AML-193 (cell line): Measurements from ENCODE around the gene ADAM17.
"Not testable (repeated sequence)": the region's sequence is repeated elsewhere in the genome, so short reads cannot be mapped to it uniquely, and the experiment has no call there.

Source experiments
- DNase-seq, 2 experiments: peaks; one replicate each; lab custom pipeline; 2025; lab: John Stamatoyannopoulos, UW

Gene ADAM17

DNA sequence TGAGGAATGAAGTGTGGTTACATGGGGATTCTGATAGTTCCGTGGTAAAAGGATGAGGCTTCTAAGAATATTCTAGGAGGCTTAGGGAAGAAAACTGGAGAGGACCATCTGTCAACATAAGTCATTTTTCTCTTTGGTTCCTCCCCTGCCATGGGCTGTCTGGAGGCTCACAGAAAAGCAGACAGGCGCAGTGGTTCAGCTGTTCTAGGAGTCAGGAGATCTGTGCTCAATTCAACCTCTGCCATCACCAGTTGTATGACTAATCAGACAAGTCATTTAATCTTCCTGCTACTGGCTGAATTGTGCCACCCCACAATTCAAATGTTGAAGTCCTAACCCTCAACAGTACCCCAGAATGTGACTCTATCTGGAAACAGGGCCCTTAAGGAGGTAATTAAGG, 36.4 kb downstream of the ADAM17 start:
- no peak for DNase-seq

DNA sequence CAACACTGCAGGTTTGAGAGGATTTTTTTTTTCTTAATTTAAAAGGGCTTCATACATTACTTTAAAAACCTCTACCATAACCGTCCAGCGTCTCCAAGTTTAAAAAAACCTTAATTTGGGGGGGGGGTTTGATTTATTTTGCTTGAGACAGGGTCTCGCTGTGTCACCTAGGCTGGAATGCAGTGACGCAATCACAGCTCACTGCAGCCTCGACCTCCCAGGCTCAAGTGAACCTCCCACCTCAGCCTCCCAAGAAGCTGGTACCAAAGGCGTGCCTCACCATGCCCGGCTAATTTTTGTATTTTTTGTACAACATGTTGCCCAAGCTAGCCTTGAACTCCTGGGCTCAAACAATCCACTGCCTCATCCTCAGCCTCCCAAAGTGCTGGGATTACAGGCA, 36.9 kb downstream of the ADAM17 start:
- DNase-seq: no peak

DNA sequence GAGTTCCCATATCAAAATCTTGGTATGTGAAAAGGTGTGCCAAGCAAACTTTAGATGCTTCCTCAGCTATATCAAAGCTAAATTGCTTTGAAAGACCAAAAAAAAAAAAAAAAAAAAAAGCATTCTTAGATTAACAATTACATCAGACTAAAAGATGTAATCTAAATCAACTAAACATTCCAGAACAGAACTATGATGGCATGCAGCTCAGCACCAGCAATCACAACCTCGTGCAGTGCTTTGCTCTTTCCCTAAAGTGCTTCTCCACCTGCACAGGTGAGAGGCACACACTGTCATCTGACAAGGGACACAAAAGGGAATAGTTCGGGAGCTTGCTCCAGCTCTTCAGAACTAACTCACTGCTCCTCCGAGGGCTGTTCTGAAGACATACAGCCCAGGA, 37.5 kb downstream of the ADAM17 start:
- DNase-seq: no peak

DNA sequence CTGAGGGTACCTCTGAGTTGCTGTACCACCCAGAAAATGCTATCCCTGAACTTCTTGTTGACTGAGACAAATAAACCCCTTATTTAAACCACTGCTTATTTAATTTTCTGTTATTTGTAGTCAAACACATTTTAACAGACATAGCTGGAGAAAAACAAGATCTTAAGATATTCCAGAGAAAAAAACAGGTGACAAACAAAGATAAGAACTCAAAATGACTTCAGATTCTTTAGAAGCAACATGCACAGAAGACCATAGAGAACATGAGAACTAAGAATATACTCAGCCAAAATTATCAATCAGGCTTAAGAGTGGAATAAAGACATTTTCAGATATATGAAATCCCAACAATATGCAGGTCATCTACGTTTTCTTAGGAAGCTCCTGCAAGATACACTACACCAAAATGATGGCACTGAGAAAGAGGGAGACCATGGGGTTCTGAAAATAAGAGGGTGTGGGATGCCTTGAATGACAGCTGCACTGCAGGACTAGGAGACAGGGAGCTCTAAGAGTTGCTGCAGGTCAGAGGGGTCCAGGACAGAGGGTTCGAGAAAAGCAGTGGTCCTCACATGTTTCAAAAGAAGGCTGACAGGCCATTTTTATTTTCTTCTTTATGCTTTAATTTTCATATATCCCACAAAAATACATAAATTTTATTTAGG, 38.4 kb downstream of the ADAM17 start:
- DNase-seq: no peak

DNA sequence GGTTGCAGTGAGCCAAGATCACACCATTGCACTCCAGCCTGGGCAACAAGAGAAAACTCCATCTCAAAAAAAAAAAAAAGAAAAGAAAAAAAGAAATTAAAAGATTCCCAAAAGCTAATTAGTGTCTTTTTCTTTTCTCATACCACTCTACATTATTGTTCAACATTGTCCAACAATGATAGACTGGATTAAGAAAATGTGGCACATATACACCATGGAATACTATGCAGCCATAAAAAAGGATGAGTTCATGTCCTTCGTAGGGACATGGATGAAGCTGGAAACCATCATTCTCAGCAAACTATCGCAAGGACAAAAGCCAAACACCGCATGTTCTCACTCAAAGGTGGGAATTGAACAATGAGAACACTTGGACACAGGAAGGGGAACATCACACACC, 41.7 kb downstream of the ADAM17 start:
- DNase-seq: not testable (repeated sequence)

DNA sequence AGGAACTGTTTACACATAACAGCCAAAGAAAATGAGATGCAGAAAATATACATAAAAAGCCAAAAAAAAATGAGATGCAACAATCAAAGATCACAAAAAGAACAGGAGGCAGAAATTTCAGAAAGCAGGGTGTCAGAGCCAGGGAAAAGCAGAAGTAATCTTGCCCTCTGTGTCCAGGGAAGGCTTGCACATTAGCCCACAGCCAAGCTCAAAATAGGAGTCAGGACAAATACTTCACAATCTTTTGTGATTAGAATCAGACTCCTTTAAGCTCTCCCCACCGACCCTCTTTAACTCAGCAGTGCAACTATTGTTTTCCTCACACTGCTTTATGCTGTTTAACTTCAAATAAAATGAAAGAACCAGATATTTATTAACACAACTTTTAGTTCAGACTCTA, 46.7 kb downstream of the ADAM17 start:
- DNase-seq: peak in 1 of 2 experiments; percentile 3

DNA sequence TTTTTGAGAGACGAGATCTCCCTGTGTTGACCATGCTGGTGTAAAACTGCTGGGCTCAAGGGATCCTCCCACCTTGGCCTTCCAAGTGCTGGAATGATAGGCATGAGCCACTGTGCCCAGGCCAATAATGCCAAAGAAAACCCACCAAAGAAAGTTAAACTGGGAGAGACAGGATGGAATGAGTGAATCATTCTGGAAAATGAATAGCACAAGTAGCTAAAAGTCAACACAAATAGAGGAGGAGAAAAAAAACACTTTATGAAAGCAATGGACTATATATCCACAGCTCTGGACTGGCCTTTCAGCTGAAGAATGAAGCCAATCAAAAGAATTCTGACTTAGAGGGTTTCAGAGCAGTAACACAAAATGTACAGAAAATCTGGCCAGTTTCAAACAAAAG, 57.4 kb downstream of the ADAM17 start:
- DNase-seq: no peak

DNA sequence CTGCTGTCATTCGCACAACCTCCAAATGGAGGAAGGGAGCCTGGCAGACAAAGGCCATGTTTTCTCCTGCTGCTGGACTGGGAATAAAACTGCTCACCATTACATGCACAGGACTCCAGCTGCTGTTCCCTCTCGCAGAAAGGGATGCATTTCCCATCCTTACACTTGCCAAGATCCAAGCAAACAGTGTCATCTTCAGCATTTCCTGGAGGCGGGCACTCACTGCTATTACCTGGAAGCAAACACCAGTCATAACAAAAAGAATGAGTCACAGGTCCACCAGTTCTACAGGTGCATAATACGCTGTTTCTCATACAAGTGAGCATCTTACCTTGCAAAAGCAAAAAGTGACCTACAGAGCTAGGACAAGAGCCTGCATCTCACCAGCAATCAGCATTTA, 58.6 kb downstream of the ADAM17 start:
- DNase-seq: no peak

DNA sequence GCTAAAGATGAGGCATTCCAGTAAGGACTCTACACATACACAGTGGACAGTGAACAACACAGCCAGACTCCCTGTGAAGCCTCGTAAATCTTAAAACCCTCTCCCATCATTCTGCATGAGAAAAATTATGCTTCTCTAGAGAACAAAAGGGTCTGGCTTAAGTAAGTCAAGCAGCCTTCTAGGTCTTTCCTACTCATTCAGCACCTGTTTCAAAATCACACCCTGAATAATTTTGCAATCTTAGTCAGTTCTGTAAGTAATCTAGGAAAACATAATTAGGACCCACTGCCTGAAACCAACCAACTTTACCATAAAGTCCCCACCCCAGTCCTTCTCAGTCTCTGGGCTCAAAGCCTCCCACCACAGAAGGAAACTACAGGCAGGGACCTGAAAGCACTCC, 61.5 kb downstream of the ADAM17 start:
- DNase-seq: no peak

DNA sequence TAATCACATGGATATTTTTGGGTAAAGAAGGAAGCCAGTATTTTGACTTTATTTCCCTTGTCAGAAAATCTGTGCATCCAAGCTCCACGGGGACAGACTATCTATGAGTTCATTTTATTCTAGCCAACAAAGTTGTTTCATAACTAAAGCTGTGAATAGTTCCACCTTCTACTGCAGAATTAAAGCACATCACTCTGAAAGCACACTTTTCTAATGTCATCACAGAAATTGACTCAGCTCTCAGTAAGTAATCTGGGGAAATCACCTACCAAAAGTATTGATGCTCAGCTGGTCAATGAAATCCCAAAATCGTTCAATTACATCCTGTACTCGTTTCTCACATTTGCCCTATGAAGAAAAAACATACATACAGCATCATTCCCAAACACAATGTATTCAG, 62.2 kb downstream of the ADAM17 start:
- no peak for DNase-seq

DNA sequence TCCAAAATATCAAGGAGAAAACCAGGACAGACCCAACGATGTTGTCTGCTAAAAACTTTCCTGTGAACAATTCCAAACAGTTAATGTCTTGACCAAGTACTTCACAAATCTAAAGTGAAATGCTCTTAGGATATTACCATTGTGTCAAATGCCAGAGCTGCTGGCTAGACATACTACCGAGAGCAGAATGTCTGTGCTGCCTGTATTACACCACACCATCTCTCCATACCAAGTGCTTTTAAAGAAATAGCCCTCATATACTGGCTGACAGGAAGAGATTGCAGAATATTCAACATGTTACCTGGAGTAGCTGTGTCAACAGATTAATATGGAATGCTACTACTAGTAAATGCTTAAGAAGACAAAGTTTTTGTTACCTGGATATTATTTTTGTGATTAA, 62.7 kb downstream of the ADAM17 start:
- no peak for DNase-seq

DNA sequence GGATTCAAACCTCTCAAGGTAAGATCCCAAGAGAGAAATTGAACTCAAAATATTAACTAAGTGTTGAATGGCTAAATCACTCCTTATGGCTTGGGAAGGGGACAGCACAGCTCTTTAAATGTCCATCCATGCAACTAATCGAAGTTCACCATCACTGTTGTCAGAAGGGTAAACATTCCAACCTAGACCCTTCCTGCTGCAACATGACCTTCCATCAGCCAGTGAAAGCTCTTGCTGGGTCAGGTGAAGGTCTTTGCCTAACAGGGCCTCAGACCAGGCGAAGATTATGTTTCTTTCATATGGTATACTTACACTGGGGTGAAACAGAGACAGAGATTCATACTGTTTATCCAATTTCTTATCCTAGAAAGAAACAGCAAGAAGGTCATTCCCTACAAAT, 64.8 kb downstream of the ADAM17 start:
- no peak for DNase-seq

DNA sequence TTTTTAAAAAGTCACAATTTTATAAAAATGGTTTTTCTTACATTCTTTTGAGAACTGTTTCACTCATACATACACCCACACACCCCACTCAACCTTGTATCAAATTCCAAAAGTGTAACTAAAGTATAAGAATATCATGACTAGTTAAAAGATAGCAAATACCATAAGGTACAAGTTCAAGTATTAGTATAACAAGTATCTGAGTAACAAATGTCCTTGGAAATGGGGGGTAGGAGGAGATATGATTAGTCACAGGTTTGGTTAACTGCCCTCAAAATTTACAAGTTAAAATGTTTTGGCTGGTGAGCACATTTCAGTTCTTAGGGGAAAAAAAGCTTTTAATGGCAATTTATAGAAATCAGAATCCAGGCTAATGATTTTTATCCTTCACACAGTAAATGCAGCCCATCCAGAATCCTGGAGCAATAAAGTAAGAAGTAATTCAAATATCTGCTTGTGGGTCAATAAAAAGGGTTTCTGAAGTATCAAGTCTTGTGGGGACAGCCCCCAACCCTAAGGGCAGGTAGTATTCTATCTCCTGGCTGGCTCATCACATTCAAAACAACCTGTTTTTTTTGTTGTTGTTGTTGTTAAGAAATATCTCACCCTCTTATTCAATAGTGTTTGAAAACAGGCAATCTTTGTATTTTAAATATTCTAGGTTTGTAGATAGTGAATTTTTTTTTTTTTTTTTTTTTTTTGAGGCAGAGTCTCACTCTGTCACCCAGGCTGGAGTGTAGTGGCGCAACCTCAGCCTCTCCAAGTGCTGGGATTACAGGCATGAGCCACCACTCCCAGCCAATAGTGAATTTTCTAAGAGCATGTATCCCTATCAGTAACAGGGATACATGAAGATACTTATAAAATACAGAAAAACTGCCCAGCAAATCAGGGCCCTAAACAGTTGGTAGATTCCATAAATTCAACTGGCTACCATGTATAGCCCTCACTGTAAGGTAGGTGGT, 66.8 kb downstream of the ADAM17 start:
- no peak for DNase-seq

DNA sequence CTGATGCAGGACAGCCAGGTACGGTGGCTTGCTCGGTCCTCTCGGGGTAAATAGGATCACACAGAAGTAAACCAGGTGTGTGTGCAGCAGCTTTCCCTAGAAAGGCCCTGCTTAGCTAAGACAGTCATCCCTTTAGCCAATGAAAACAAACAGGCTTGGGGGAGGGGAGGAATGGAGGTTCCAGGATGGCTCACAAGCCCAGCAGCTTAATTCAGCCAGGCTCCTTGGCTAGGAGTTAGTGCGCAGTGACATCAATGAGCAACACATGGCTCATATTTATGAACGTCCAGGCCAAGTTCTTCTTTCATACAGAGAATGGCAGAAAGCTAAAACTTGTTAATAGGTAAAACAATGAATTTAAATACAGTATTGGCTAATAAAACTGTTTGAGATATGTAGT, 71.1 kb downstream of the ADAM17 start:
- DNase-seq: no peak

DNA sequence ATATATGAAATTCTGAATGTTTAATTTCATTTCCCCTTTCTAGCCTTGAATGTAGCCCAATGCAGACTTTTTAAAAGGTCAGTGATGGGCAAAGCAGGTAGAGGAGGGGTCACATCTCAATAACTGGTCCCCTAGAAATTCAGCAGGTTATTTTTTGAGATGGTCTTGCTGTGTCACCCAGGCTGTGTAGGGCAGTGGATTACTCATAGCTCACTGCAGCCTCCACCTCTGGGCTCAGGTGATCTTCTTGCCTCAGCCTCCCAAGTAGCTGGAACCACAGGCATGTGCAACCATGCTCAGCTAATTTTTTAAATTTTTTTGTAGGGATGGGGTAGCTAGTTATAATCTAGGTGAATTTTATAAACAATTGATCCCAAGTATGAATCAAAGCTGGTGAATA, 72.5 kb downstream of the ADAM17 start:
- DNase-seq: no peak

DNA sequence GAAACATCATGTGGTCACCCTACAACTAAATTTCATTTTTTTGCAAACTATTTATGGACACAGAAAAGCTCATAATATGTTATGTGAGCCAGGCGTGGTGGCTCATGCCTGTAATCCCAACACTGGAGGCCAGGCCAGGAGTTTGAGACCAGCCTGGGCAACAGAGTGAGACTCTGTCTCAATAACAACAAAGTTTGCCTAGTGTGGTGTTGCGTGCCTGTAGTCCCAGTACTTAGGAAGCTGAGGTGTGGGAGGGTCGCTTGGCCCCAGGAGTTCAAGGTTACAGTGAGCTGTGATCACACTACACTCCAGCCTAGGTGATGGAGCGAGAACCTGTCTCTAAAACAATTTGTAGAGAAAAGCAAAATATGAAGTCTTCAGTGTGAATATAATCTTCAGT, 75.5 kb downstream of the ADAM17 start:
- no peak for DNase-seq

DNA sequence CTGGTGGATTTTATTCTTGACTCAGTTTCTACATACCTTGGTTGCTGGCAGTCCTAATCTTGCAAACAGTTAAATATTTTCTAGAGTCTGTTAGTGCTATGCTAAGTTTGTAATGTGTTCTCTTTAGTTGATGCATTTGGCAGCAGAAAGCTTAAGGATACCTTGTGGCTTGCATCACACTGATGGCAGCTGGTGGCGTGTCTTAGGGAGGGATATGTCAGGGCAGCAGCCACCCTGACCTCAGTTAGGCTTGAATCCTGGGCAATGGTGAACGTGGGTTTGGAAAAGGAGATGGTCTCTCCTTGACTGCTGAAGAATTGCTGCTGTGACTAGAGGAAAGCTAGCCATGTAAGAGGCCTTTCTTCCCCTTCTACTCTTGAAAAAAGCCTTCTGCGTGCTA, 77.1 kb downstream of the ADAM17 start:
- no peak for DNase-seq

DNA sequence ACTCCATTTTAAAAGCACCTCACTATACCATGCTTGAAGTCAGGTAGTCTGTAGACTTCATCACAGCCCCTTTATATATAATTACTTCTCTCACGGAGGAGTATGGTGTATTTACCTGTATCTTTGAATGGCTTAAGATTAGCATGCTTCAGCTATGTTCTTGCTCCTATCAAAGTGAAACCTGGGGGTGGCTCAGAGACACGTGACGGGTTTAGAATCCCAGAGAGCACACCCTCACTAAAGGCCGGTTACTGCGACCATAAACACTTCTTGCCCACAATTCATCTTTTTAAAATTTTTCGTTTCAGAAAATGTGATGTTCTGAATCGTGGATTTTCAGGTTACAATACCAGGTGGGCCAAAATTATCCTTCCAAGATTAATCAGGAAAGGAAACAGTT, 77.7 kb downstream of the ADAM17 start:
- no peak for DNase-seq

DNA sequence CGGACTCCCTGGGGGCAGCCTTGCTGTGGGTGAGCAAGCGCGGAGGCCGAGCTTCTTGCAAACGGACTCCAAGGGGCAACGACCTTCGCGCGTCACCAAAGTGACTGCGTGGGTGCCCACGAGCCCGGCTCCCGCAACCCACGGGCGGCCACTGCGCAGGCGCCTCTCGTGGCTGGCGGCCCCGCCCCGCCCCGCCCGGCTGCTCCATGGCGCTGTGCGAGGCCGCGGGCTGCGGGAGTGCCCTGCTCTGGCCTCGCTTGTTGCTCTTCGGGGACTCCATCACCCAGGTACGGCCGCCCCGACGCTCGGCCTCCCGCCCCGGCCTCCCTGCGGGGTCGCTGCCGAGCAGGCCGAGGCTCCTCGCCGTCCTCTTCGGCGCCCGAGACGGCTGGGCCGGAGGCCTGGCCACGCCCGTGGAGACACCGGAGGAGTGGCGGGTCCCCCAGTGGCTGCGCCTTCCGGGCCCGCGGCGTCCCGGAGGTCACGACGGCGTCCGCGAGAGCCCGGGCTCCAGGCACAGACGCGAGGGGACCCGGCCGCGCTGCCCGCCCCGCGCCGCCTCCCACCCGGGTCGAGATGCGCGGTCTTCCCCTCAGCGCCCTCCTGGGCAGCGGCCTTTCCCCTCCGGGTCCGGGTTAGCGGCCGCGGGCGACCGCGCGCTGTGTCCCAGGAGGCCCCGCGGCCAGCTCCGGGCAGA, 81.1 kb downstream of the ADAM17 start, which contains the start of gene IAH1:
TSS of gene IAH1 (plus strand) at position 191 of the 697 bp plus-strand sequence. CDS start at position 207, 16 bp downstream.
- peak; percentile 15 to 32 for DNase-seq

DNA sequence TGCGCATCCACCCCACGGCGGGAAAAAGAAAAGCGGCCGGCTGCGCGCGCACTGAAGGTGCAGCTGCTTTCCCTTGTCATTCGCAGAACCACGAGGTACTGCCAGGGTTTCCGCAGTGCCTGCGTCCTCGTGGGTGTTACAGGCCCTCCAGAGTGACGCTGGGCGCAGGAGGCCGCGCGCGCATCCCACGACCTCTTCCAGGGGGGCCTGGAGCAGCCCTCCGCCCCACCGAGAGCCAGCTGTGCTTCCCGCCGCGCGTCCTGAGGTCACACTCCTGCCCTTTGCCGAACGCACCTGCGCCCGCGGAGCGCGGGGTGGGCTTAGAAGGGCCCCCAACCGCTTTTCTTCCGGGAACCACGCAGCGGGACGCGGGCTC, 81.7 kb downstream of the ADAM17 start:
- DNase-seq: no peak

DNA sequence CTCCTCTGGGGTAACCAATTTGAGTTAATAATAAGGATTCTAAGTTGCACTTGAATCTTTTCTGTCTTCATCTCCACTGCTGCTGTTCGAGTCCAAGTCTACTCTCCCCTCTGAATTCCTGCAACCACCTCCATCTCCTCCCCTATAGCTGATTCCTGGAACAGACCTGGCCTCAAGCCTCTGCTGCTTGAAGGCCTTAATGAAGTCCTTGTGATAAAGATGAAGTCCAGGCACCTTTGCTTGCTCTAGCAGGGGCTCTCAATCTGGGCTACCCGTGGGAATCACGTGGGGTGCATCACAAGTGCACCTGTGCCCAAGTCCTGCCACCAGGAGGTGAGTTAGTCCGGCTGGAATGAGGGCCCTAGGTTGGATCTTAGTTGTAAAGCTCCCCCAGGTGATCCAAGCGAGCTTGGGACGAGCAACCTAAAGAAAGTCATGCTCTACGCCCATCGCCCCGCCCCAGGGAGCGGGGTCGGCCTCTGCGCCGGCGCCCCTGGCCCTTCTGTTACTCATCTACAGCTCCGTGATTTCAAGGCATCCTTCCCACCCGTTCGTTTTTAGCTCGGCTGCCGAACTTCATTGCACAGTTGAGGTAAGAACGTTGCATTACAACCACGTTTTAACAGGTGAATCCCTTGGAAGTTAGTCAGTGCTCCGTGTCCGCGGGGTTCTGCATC, 82.2 kb downstream of the ADAM17 start:
- DNase-seq: no peak

DNA sequence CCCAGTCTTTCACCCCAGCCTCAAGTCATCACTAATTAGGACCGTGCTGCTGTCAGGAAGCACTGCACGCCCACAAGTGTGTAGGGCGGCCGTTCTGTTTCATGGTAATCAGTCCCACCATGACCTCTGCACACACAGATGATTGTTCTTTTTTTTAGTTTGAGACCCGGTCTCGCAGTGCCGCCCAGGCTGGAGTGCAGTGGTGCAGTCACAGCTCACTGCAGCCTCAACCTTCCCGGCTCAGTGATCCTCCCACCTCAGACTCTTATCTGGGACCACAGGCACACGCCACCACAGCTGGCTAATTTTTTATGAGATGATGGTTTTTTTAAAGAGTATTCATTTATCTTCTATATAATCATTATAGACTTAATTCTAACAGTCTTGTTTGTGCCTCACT, 83.1 kb downstream of the ADAM17 start:
- DNase-seq: no peak
